ENCODE measurements around the gene GYG1. TPM values are rescaled to one million over a fixed set of nuclear protein-coding genes. Genes with fewer than 3 reads are reported as not detected.

Gene GYG1
- total RNA-seq, 1 experiment from 2014 or later, result 34.8 TPM

GRCh38 chr3:148975248-148975647, 16.1 kb upstream of the GYG1 start (continued):
- no peak for TF ChIP-seq FOXP4 (CRISPR knock-in tag; IDR thresholded peaks at IDR 0.05)
- no peak for TF ChIP-seq FOXP1 (CRISPR knock-in tag; IDR thresholded peaks at IDR 0.05; ENCODE audit: borderline replicate concordance)
- no peak for TF ChIP-seq NFE2L1 (CRISPR knock-in tag; IDR thresholded peaks at IDR 0.05)
- TF ChIP-seq CREM (CRISPR knock-in tag; IDR thresholded peaks at IDR 0.05), result no peak
- no peak for TF ChIP-seq ZNF396 (CRISPR knock-in tag; IDR thresholded peaks at IDR 0.05; ENCODE audit: borderline replicate concordance)
- no peak for TF ChIP-seq ATF3 (CRISPR knock-in tag; conservative IDR thresholded peaks at IDR 0.05)
- TF ChIP-seq RORB (CRISPR knock-in tag; IDR thresholded peaks at IDR 0.05), result no peak

GRCh38 chr3:148975696-148976095, 15.6 kb upstream of the GYG1 start:
- CTCF ChIA-PET, result no interaction called here
- POLR2A ChIA-PET, result no interaction called here
- Mint-ChIP-seq H3K9me3 (peaks cover 29% of the 10 kb centered on the region), H3K4me3 (no peak overlapping the region), H3K4me1 (no peaks in the 10 kb centered on the region; the same call in 1 of the 2 replicates), H3K36me3 (peaks cover 3% of the 10 kb centered on the region; the same call in 1 of the 2 replicates), H3K27me3 (ENCODE audit: low read depth) (no peaks in the 10 kb centered on the region), H3K27ac (no peak overlapping the region)
- ATAC-seq (no peak), DNase-seq (ENCODE audit: low spot score) (no peak)
- TF ChIP-seq NFATC4 (CRISPR knock-in tag; IDR thresholded peaks at IDR 0.05) (no peak), TCF7 (CRISPR knock-in tag; IDR thresholded peaks at IDR 0.05; ENCODE audit: low read depth) (no peak), ZNF396 (CRISPR knock-in tag; IDR thresholded peaks at IDR 0.05; ENCODE audit: borderline replicate concordance) (no peak)

- Mint-ChIP-seq H3K4me1 (peaks cover 5% of the 10 kb centered on the region), H3K27me3 (ENCODE audit: low read depth) (peaks cover 5% of the 10 kb centered on the region; the same call in 1 of the 2 replicates), H3K9me3 (peaks cover 15% of the 10 kb centered on the region), H3K36me3 (no peaks in the 10 kb centered on the region; the same call in 1 of the 2 replicates), H3K4me3 (no peak overlapping the region), H3K27ac (no peak overlapping the region)
- DNase-seq (ENCODE audit: low spot score), result no peak
- ATAC-seq, result no peak
- ChIA-PET POLR2A (no interaction called here), CTCF (interaction anchor here (1.9 kb wide), 1 partner anchor 19 kb away, joined by 7 read pairs; no protein-coding TSS in a partner anchor)
- TF ChIP-seq HMGA2 (CRISPR knock-in tag; IDR thresholded peaks at IDR 0.05) (no peak), STAT6 (CRISPR knock-in tag; conservative IDR thresholded peaks at IDR 0.05; ENCODE audit: low read depth) (no peak), NFYB (CRISPR knock-in tag; conservative IDR thresholded peaks at IDR 0.05; ENCODE audit: low read depth) (no peak), CBFB (CRISPR knock-in tag; IDR thresholded peaks at IDR 0.05; ENCODE audit: low read depth) (no peak), EMX1 (CRISPR knock-in tag; IDR thresholded peaks at IDR 0.05) (no peak), AFF4 (CRISPR knock-in tag; IDR thresholded peaks at IDR 0.05; ENCODE audit: borderline replicate concordance) (no peak), CTCF (IDR thresholded peaks at IDR 0.05) (no peak), FOXJ3 (CRISPR knock-in tag; IDR thresholded peaks at IDR 0.05; ENCODE audit: borderline replicate concordance) (no peak), ATF6 (CRISPR knock-in tag; IDR thresholded peaks at IDR 0.05) (no peak), ATF2 (CRISPR knock-in tag; IDR thresholded peaks at IDR 0.05; ENCODE audit: borderline replicate concordance, low read depth) (no peak), JUN (CRISPR knock-in tag; IDR thresholded peaks at IDR 0.05) (no peak)
These were observed 10.1 kb upstream of the GYG1 start for GRCh38 chr3:148981273-148981672.
